Fibroblast of pulmonary artery (primary cell): Measurements from ENCODE around the gene RPS6KA5.
"Not testable (repeated sequence)": the region's sequence is repeated elsewhere in the genome, so short reads cannot be mapped to it uniquely, and the experiment has no call there.

Source experiments
- DNase-seq: peaks from one replicate; pipeline ENCODE4 v3.0.0-alpha.2; 2010; ENCODE audit warnings: low read depth
- H3K4me3 ChIP-seq: replicated peaks from 2 replicates; pipeline ENCODE4 v1.5.1; 2011; ENCODE audit warnings: low read depth, mild to moderate bottlenecking, control low read depth, low read length, moderate library complexity
- TF ChIP-seq, protein P1 (sequence below): IDR thresholded peaks from 2 replicates; pipeline ENCODE4 v1.5.1; 2011; ENCODE audit warnings: mild to moderate bottlenecking, control low read depth, low read length, inconsistent platforms; ENCODE audit errors: missing control alignments

The RPS6KA5 gene

DNA sequence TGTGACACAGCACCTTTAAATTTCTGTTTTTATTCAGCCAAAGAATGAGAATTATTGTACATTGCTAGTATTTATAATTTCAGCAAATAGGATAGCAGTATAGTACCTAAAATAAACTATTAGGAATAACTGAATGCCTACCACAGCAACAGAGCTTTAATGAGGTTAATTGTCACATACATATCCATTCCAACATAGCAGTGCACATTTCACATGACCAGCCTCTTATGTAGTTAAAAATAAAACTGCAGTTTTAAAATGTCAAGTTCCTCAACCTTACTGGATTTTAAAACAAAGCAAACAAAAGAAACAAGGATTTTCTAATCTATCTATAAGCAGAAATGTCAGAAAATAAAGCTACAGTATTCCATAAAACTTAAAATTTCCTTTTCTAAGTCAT lies 193.6 kb downstream of the RPS6KA5 start:
- TF ChIP-seq, protein P1, sequence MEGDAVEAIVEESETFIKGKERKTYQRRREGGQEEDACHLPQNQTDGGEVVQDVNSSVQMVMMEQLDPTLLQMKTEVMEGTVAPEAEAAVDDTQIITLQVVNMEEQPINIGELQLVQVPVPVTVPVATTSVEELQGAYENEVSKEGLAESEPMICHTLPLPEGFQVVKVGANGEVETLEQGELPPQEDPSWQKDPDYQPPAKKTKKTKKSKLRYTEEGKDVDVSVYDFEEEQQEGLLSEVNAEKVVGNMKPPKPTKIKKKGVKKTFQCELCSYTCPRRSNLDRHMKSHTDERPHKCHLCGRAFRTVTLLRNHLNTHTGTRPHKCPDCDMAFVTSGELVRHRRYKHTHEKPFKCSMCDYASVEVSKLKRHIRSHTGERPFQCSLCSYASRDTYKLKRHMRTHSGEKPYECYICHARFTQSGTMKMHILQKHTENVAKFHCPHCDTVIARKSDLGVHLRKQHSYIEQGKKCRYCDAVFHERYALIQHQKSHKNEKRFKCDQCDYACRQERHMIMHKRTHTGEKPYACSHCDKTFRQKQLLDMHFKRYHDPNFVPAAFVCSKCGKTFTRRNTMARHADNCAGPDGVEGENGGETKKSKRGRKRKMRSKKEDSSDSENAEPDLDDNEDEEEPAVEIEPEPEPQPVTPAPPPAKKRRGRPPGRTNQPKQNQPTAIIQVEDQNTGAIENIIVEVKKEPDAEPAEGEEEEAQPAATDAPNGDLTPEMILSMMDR: no peak
- no peak for DNase-seq
- H3K4me3 ChIP-seq: no peak overlapping the region

DNA sequence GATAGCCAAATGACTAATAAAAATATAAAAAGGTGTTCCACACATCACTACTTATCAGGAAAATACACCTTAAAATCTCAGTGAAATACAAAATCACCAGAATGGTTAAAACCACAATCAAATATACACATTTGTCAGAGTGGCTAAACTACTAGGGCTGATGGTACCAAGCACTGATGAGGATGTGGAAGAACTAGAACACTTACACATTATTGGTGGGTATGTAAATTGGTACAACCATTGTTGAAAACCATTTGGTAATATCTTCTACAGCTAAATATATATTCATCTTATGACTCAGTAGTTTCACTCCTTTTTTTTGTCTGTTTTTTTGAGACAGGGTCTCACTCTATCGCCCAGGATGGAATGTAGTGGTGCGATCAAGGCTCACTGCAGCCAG lies 195.7 kb downstream of the RPS6KA5 start:
- no peak overlapping the region for H3K4me3 ChIP-seq
- DNase-seq: no peak
- TF ChIP-seq, protein P1: no peak

DNA sequence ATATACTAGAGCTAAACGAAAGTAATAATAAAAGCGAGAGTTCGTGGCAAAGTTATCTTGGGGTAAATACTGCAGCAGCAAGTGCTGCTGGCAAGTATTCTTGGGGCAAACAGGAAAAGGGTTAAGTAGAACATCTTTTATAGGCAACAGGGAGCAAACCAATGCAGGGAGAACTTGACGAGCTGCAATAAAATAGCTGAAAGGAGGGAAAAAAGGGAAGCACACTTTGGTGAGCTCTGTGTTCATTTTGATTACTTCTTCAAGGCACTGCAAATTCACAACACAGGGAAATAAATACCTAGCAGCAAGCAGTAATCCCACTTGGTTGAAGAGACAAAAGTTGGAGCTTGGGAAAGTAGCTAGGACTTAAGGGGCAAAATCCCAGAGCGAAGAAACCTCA lies 201.9 kb downstream of the RPS6KA5 start:
- no peak for DNase-seq

DNA sequence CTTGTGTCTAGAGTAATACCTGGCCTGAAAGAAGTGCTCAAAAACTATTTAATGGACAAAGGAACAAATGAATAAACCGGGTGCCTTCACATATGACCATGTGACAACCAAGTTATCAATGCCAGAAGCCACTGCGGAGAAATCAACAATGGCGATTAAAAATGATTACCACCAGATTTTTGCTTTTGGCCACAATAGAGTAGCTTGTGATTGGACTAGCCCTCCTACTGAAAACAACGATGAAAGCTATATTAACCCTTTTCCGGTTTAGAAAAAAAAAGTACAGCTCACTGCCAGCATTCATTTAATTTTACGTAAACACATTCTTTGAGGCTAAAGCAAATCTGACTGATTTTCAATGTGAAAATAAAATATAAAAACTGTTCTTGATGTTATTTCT lies 202.6 kb downstream of the RPS6KA5 start:
- no peak overlapping the region for H3K4me3 ChIP-seq
- no peak for DNase-seq
- TF ChIP-seq, protein P1: no peak

More for the DNA sequence above, 201.9 kb downstream of the RPS6KA5 start:
- no peak overlapping the region for H3K4me3 ChIP-seq
- TF ChIP-seq, protein P1: no peak

DNA sequence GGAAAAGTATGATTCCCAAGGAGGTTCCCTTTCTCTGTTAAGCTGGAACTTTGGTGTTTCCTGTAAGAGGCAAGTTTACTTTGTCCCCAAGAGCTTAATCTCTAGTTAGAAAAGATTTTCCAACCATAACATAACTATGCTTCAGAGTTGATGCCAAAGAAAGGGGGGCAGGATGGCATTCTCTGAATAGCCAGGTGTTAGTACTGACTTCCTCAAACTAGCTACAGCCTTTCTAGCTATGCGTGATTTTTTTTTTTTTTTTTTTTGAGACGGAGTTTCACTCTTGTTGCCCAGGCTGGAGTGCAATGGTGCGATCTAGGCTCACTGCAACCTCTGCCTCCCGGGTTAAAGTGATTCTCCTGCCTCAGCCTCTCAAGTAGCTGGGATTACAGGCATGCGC lies 204.3 kb downstream of the RPS6KA5 start:
- not testable (repeated sequence) for DNase-seq, H3K4me3 ChIP-seq

DNA sequence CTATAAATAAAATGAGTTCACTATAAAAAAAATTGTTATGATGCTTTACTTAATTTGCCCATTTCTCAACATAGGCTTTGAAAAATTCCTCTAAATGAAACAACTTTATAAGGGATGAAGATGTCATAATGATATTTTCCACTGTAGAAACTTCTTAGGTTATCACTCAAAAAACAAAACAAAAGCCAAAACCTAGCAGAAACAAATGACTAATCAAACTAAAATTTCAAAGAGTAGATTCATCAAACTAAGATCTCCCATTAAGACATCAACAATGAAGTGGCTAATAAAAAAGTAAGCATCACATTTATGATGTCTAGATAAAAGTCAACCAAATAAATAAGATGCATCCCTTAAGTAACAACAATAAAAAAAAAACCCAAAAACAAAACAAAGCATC lies 207.3 kb downstream of the RPS6KA5 start:
- TF ChIP-seq, protein P1: no peak
- no peak overlapping the region for H3K4me3 ChIP-seq
- DNase-seq: no peak

DNA sequence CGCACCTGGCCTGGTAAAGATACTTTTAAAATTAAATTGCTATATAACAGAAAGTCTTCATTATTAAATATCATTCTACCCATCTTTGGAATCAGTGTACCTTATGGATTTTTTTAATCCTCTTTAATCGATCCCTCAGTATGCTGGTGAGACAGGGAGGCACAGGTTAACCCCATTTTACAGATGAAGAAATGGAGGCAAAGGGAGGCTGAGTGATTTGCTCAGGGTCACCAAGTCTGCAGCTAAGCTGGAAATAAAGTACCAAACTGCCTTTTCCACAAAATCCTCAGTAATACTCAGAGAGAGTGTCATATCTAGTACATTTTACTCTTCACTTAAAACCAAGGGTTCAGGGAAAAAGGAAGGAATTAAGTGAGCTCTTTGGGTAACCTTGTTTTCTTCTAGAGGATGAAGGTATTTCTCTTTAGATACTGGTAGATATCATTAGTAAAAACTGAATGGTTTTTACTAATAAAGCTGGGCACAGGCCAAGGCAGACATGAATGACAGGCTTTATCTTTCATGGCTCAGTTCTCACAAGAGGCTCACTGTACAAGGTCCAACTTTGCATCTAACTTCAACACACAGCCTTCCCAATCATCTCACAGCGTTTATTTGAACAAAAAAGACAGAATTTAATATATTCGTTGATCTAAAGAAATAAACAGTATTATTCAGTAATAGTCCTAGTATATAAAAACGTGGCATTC lies 209.0 kb downstream of the RPS6KA5 start:
- no peak for DNase-seq
- H3K4me3 ChIP-seq: no peak overlapping the region
- TF ChIP-seq, protein P1: no peak
